ENCODE measurements around the gene PHYHD1.
"Not testable (repeated sequence)": the region's sequence is repeated elsewhere in the genome, so short reads cannot be mapped to it uniquely, and the experiment has no call there.

Gene PHYHD1

DNA sequence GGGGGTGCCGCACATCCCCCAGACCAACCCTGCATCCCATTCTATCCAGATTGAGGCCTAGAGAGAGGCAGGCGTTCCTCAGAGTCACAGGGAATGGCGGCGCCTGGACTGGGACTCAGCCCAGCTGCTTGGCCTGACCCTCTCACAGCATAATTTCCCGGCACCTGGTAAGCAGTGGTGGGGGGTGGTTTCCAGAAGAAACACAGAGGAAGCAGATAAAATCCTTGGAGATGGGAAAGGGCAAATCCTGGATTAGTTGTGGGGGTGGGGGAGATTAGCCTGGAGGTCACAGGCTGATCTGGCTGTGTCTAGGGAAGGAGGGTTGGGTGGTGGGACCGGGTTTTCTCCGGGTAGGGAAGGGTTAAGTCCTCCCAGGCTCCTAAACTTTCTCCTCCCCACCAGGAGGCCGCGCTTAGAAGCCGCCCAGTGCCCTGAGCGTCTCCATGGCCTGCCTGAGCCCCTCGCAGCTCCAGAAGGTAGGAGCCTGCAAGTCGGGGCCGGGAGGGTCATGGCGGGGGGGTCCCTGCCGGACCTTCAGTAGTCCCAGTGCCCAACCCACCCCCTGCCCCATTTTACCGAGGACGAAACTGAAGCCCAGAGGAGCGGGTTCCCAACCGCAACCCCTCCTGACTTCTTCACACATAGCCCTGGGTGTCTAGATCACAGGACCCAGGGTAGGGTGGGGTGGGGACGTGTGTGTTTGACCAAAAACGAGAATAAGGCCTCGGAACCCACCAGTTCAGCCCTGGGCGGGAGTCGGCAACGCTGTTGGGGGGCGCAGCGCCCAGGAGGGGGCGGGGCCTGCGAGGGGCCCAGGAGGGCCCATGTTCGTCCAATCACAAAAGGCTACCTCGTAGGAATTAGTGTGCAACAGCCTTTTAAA is 1.3 kb downstream of the PHYHD1 start:
- DNase-seq (ENCODE audit: low spot score) = peak; percentile 87

DNA sequence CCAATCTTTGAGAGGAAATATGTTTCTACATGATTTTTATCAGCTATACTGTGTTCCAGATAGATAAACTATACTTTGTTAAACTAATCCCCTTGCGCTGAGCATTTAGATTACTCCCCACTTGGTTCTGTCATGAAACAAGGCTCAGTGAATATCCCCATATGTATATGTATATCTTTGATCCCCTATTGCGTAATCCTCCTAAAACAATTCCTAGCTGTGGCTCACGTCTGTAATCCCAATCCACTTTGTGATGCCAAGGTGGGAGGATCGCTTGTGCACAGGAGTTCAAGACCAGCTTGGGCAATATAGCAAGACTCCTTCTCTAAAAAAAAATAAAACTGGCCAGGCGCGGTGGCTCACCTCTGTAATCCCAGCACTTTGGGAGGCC is 2.7 kb downstream of the PHYHD1 start:
- DNase-seq (ENCODE audit: low spot score) = no peak

DNA sequence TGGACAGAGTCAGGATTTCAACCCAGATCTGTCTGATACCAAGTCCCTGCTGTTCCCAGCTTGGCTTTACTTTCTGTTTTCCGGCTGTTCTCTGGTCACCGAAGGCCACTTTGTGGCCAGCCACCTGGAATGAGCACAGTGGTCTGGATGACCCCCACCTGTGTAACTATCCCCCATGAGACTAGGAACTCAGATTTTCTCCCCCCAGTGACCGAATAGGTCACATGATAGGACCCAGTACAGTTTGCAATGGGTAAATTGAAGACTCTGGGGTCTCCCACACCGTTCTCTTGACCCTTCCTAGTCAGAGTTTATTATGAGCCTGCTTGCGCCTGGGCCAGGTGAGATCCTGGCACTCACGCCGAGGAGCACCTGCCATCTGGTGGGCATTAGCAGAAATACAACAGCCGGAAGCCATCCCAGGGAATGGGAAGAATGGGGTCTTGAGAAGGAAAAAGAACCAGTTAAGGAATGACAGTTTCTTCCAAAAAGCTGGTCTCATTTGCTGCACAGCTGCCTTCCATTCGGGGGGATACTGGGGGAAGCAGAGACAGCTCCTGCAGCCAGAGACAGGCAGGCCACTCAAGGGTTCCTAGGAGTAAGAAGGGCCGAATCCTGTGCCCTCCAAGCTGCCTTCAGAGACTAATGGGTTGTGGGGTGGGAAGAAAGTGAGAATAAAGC is 7.1 kb downstream of the PHYHD1 start:
- DNase-seq (ENCODE audit: low spot score) = peak; percentile 76

DNA sequence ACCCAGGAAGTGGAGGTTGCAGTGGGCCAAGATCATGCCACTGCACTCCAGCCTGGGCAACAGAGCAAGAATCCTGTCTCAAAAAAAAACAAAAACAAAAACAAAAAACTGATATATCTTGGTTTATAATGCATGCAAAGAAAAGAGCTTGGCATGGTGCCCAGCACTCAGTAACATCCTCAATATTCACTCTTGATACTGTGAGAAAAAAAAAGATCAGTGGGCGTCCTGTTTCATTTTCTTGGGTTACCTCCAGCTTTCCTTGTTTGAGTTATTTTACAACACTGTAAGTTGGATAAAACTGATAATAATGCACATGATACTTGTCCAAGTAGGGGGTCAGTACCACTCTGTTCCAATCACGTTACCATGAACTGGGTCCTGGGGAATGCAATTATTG is 7.8 kb downstream of the PHYHD1 start:
- DNase-seq (ENCODE audit: low spot score) = no peak

DNA sequence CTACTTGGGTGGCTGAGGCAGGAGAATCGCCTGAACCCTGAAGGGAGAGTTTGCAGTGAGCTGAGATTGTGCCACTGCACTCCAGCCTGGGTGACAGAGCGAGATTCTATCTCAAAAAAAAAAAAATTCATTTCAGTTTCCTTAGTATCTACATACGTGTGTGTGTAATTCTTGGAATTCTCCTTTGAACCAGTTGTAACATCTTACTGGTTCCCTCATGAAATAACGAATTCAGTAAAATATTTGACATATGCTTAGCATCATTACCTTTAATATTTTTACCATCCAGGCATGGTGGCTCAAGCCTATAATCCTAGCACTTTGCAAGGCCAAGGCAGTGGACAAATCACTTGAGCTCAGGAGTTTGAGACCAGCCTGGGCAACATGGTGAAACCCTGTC is 8.8 kb downstream of the PHYHD1 start:
- no peak for DNase-seq (ENCODE audit: low spot score)

DNA sequence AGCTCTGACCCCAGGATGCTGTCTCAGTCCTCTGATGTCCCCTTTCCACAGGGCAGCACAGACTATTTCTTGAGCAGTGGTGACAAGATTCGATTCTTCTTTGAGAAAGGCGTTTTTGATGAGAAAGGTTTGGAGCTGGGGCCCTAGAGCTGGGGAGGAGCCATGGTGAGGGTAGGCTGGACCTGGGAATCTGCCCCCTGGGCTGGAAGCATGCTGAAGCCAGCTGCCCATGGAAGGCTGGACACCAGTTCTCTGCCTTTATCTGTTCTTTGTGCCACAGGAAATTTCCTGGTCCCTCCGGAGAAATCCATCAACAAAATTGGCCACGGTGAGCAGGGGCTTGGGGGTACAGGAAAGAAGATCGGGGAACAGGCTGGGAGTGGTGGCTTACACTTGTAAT is 12.9 kb downstream of the PHYHD1 start:
- DNase-seq (ENCODE audit: low spot score) = no peak

DNA sequence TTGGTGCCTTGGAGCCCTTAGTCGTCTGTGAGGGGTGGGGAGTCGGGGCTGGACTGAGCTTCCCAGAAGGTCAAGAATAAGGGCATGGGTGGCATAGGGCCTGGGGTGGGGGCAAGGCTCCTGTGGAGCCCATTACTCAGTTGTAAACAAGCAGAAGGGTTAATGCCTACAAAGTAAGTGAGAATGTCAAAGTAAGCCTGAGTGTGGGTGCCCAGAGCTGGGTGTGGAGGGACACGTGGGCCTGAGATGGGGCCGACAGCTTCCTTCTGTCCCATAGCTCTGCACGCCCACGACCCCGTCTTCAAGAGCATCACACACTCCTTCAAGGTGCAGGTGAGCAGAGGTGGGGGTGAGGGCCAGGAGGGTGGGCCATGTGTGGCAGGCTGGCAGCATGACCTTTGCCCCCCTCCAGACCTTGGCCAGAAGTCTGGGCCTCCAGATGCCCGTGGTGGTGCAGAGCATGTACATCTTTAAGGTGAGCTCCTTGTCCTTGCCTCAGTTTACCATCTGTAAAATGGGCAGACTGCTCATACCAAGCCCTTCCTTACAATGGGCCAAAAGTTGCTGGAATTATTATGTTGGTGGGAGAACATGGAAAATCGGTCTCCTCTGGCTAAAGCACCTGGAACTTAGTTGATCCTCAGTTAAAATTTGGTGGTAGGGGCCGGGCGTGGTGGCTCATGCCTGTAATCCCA is 15.5 kb downstream of the PHYHD1 start:
- no peak for DNase-seq (ENCODE audit: low spot score)

DNA sequence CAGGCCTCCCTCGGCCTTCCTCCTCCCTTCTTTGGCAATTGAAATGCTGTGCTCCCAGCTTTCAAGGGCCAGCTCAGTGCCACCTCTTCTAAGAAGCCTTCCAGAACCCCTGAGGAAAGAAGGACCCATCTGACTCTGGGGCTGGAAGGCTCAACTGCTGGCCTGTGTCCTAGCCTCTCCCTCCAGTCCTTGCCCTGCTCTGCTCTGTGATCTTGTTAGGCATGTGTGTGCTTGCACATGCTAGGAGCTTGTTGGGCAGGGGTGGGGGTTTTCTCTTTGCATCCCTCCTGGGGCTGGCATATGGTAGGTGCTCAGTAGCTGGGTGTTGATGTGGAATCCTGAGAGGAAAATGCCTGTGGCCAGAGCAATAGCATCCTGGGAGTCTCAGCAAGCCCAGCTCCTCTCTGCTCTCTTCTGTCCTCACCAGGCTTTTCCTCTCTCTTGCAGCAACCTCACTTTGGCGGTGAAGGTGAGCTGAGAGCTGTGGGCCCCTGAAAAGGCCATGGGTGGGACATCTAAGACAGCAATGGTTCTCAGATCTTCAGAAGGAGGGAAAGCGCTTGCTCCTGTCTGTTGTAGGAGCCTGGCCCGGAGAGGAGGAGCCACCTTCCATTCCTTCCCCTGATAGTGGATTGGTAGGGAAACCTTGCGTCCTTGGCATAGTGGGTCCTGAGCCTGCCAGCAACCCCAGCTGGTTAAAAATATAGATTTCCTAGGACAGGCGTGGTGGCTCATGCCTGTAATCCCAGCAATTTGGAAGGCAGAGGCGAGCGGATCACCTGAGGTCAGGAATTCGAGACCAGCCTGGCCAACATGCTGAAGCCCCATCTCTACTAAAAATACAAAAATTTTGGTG is 16.8 kb downstream of the PHYHD1 start:
- no peak for DNase-seq (ENCODE audit: low spot score)

DNA sequence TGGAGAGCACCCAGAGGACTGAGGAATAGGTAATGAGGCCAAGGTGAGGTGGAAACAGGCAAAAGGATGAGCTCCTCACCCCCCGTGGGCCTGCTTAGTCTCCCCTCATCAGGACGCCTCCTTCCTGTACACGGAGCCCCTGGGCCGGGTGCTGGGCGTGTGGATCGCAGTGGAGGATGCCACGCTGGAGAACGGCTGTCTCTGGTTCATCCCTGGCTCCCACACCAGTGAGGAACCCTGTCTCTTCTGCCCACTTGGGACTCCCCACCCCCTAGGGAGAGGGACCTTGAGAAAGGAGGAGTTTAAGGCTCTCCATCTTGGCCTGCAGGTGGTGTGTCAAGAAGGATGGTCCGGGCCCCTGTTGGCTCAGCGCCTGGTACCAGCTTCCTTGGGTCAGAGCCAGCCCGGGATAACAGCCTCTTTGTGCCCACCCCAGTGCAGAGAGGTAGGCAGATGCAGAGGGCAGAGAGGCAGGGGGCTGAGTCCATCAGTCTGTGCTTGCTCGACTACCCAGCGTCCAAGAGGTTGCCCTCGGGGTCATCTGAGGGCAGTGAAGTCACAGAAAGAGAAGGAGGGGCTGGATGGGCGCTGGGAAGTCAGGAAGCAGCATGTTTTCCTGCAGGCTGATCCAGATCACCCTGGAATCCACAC is 19.6 kb downstream of the PHYHD1 start:
- no peak for DNase-seq (ENCODE audit: low spot score)

DNA sequence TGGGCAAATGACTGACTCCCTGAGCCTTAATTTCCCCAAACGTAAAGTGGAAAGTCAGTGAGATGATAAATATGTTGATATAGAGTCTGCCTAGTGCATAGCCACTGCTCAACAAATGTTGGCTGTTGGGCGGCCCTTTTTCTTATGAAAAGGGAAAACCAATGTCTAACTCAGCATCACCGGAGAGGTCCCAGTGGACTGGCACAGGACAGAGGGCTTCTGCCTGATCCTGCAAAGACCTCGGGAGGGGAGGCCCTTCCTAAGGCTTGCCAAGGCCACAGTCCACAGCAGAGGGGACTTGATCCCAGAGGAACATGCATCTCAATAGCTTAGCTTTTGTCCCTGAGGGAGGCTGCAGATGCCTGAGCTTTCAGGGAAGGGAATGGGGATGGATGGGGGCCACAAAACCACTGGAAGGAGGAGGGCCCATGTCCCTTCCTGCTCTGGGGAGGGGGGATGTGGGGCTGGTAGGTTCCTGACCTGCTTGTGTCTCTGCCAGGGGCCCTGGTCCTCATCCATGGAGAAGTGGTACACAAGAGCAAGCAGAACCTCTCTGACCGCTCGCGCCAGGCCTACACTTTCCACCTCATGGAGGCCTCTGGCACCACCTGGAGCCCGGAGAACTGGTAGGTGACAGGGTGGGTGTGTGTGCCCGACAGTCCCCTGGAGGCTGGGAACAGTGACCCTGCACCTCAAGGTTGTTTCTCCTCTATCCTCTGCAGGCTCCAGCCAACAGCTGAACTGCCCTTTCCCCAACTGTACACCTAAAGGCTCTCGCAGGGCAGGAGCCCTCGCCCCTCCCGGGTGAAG is 20.4 kb downstream of the PHYHD1 start:
- no peak for DNase-seq (ENCODE audit: low spot score)

DNA sequence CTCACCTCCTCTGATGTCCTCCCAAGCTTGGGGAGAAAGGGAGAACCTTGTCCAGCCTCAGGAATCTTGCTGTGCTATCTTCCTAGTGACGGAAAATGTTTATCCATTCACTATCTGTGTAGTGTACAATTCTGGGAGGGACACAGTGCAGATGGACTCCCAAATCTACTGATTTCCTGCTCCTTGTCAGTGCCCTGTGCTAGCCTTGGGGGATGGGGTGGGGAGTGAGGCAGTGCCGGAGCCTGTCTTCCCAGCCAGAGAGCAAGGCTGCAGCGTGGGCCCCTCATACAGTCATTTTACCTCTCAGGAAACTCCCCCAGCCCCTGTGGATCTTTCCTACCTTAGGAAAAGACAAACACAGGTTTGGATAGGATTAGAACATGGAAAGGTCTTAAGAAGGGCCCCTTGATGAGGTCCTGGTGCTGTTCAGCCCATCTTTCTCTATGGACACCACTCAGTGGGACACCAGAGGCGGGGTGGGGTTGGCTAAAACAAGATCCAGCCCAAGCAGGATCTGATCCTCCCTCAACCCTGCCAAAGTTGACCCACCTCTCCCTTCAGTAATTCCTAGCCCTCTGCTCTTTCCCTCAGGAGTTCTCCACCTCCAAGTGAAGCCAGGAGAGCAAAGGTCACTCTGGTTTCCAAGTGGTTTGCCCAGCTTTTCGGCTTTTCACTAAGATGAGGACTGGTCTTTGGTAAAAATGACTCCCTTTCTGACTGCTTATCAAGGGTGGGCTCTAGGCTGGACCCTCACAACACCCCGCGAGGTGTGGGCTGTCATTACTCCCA is 23.2 kb downstream of the PHYHD1 start:
- DNase-seq (ENCODE audit: low spot score) = no peak

DNA sequence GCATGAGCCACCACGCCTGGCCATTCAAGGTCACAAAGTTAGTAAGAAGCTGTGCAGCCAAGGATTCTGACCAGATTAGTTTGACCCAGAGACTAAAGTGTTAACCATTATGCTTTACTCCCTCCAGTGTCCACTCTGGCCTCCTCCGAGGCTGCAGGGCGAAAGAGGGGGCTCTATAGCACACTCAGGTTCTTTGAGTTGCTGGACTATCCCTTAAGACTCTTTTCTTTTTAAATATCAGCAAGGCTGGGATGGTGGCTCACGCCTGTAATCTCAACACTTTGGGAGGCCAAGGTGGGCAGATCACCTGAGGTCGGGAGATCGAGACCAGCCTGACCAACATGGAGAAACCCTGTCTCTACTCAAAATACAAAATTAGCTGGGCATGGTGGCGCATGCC is 24.2 kb downstream of the PHYHD1 start:
- not testable (repeated sequence) for DNase-seq (ENCODE audit: low spot score)

DNA sequence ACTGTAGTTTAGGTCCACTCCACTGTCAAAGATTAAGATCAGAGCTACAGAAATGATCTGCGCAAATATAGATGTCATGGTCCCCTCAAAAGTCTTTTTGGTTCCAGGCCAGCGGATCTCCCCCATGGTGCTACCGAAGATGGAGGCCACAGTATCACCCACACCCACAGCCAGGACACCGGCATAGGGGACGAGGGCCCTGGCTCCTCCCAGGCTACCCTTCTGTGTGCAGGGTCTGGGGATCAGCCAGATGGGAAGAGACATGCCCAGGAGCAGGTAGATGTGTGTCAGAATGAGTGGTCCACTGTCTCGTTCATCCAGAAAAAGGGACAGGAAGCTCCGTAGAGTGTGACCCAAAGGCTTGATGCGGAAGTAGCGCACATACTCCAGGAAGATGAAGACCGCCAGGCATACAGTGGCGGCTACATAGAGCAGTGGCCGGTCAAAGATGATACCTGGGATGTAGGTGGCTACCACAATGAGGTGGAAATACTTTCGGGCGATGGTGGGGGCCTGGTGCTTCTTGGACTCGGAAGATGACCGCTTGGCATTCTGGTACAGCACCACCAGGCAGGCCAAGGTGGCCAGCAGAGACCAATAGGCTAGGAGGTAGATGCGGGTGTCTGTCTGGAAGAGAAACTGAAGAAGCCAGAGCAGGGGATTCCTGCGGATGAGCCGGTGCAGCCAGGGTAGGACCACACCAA is 25.2 kb downstream of the PHYHD1 start:
- DNase-seq (ENCODE audit: low spot score) = no peak

DNA sequence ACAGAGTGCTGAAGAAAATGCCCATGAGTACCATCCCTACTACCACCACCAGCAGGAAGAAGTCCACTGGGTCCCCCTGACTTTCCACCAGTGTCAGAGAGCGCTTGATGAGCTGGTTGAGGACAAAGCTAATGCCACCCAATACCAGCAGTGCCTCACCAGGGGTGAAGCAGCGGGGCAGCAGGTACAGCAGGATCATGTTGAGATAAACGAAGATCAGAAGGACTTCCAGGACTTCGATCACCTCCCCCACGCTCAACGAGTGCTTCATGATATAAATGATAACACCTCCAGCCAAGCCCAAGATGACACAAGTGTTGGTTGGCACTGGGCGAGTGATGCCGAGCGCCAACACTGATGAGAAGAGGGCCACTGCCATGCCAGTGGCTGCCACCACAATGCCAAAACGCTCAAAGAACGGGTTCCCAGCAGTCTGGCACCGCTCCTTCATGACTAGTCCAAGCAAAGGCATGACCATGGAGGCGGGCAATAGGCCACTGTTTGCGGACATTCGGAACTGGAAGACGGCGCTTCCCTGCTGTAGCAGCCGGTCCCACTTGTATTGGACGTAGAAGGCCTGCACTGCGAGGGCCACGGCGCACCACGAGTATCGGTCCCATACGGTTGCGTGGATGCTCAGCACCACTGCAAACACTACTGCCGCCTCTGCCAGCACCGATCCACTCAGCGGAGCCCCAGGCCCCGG is 25.9 kb downstream of the PHYHD1 start:
- DNase-seq (ENCODE audit: low spot score) = peak; percentile 56

DNA sequence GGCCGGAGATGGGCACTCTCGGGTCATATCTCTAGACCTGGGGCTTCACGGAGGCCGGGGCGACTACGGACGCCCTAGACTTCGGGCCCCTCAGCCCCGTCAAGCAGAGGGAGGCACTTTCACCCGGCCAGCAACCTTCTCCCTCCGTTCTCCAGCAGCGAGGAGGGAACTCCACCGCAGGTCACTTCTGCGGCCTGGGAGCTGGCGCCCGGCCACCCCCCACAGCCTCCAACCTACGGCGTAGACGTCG is 26.4 kb downstream of the PHYHD1 start:
- no peak for DNase-seq (ENCODE audit: low spot score)

DNA sequence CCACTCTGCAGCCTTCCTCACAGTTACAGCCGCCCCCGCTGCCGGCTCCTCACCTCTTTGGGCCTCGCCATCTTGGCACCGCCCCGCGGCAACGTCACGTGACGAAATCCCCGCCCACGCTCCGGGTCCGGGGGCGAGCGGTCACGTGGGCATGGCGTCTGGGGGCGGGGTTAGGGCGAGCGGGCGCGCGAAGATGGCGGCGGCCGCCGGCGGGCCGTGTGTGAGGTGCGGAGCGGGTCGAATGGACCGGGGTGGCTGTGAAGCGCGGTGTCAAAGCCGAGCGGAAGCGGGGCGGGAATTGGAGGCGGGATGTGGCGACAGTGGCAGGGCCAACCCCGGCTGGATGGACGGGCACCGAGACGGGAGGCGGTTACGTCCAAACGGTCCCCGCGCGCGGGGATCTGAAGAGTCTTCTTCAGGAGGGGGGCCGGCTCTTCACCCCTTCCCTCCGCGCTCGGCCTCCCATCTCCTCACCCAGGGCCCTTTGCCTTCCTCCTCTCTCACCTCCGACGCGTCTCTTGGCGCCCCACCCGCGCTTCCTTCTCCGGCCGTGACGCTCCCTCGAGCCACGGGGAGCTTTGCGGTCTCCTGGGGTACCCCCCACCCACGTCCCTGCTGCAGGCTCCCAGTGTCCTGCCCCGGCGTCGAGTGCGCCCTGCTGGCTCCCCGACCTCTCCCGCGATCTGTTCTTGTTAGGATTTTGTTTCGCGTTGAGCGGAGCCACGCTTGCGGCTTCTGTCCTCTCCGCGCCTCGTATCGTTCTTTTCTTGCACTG is 26.9 kb downstream of the PHYHD1 start, which contains the start of the genes DOLK and NUP188:
Gene DOLK (minus strand): TSS at position 77 of the 775 bp plus-strand sequence. CDS start 300 bp downstream, outside the sequence.
Gene NUP188 (plus strand): TSS at position 173 of the 775 bp plus-strand sequence. CDS start 21 bp downstream, at position 194.
- peak; percentile 98 for DNase-seq (ENCODE audit: low spot score)

DNA sequence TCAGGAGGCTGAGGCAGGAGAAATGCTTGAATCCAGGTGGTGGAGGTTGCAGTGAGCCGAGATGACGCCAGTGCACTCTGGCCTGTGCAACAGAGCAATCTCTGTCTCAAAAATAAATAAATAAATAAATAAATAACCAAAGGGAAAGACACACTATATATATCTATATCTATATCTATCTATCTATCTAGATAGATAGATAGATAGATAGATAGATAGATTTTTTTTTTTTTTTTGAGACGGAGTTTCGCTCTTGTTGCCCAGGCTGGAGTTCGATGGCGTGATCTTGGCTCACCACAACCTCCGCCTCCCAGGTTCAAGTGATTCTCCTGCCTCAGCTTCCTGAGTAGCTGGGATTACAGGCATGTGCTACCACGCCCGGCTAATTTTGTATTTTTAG is 40.6 kb downstream of the PHYHD1 start:
- not testable (repeated sequence) for DNase-seq (ENCODE audit: low spot score)

DNA sequence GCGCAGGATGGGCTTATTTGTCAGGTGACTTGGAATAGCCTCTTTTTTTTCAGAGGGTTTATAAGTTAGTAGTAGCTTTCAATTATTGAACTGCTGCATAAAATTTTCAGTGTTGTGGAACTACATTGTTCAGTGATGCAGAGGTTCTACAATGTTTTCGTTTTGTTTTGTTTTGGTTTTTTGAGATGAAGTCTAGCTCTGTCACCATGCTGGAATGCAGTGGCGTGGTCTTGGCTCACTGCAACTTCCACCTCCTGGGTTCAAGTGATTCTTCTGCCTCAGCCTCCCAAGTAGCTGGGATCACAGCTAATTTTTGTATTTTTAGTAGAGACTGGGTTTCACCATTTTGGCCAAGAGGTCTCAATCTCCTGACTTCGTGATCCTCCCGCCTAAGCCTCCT is 48.7 kb downstream of the PHYHD1 start:
- DNase-seq (ENCODE audit: low spot score) = no peak

Data from ecto neural progenitor cell (in vitro differentiated cells).